ENCODE results near the gene NAALADL2. TPM values are rescaled to one million over a fixed set of nuclear protein-coding genes. Genes with fewer than 3 reads are reported as not detected.

NAALADL2 gene
- total and polyA plus RNA-seq, 2 of the 8 experiments (the other 6 are each of a cell fraction or from before 2014, with no cell fraction given), result 0.12 to 0.22 TPM

DNA sequence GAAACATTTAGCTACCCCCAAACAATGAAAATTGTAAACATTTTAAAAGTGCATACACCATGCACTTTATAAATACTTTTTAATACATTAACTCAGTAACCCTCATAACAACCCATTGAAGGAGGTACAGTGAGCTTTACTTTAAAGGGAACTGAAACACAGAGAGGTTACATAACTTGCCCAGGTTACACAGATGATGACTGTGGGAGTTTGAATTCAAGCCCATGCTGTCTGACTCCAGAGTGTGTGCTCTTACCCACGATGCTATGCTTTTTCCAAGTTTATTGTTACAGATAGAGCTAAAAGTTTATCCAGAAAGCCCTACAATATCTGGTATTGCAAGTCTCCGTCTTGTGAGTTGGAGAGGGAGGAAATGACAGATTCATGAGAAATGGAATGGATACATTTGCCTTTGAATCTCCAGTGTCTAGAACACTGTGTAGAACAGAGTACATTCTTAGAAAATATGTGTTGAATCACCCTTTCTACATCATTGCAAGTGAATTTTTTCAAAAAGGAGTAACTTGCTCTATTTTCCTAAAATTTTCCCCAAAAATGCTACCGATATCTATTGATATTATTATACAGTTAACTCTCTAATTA, 428.3 kb downstream of the NAALADL2 start (continued):
- TF ChIP-seq, protein P1, sequence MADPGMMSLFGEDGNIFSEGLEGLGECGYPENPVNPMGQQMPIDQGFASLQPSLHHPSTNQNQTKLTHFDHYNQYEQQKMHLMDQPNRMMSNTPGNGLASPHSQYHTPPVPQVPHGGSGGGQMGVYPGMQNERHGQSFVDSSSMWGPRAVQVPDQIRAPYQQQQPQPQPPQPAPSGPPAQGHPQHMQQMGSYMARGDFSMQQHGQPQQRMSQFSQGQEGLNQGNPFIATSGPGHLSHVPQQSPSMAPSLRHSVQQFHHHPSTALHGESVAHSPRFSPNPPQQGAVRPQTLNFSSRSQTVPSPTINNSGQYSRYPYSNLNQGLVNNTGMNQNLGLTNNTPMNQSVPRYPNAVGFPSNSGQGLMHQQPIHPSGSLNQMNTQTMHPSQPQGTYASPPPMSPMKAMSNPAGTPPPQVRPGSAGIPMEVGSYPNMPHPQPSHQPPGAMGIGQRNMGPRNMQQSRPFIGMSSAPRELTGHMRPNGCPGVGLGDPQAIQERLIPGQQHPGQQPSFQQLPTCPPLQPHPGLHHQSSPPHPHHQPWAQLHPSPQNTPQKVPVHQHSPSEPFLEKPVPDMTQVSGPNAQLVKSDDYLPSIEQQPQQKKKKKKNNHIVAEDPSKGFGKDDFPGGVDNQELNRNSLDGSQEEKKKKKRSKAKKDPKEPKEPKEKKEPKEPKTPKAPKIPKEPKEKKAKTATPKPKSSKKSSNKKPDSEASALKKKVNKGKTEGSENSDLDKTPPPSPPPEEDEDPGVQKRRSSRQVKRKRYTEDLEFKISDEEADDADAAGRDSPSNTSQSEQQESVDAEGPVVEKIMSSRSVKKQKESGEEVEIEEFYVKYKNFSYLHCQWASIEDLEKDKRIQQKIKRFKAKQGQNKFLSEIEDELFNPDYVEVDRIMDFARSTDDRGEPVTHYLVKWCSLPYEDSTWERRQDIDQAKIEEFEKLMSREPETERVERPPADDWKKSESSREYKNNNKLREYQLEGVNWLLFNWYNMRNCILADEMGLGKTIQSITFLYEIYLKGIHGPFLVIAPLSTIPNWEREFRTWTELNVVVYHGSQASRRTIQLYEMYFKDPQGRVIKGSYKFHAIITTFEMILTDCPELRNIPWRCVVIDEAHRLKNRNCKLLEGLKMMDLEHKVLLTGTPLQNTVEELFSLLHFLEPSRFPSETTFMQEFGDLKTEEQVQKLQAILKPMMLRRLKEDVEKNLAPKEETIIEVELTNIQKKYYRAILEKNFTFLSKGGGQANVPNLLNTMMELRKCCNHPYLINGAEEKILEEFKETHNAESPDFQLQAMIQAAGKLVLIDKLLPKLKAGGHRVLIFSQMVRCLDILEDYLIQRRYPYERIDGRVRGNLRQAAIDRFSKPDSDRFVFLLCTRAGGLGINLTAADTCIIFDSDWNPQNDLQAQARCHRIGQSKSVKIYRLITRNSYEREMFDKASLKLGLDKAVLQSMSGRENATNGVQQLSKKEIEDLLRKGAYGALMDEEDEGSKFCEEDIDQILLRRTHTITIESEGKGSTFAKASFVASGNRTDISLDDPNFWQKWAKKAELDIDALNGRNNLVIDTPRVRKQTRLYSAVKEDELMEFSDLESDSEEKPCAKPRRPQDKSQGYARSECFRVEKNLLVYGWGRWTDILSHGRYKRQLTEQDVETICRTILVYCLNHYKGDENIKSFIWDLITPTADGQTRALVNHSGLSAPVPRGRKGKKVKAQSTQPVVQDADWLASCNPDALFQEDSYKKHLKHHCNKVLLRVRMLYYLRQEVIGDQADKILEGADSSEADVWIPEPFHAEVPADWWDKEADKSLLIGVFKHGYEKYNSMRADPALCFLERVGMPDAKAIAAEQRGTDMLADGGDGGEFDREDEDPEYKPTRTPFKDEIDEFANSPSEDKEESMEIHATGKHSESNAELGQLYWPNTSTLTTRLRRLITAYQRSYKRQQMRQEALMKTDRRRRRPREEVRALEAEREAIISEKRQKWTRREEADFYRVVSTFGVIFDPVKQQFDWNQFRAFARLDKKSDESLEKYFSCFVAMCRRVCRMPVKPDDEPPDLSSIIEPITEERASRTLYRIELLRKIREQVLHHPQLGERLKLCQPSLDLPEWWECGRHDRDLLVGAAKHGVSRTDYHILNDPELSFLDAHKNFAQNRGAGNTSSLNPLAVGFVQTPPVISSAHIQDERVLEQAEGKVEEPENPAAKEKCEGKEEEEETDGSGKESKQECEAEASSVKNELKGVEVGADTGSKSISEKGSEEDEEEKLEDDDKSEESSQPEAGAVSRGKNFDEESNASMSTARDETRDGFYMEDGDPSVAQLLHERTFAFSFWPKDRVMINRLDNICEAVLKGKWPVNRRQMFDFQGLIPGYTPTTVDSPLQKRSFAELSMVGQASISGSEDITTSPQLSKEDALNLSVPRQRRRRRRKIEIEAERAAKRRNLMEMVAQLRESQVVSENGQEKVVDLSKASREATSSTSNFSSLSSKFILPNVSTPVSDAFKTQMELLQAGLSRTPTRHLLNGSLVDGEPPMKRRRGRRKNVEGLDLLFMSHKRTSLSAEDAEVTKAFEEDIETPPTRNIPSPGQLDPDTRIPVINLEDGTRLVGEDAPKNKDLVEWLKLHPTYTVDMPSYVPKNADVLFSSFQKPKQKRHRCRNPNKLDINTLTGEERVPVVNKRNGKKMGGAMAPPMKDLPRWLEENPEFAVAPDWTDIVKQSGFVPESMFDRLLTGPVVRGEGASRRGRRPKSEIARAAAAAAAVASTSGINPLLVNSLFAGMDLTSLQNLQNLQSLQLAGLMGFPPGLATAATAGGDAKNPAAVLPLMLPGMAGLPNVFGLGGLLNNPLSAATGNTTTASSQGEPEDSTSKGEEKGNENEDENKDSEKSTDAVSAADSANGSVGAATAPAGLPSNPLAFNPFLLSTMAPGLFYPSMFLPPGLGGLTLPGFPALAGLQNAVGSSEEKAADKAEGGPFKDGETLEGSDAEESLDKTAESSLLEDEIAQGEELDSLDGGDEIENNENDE (IDR thresholded peaks at IDR 0.05; ENCODE audit: insufficient replicate concordance, low read length), result no peak
- TF ChIP-seq POU5F1 (IDR thresholded peaks at IDR 0.05; ENCODE audit: low read depth, low read length), result no peak
- no peak for TF ChIP-seq SP4 (IDR thresholded peaks at IDR 0.05; ENCODE audit: low read length)
- TF ChIP-seq FOSL1 (IDR thresholded peaks at IDR 0.05; ENCODE audit: insufficient read depth, low read depth, low read length), result no peak
- no peak for TF ChIP-seq RAD21 (IDR thresholded peaks at IDR 0.05 in 1 of 2, conservative IDR thresholded peaks at IDR 0.05 in 1 of 2; ENCODE audit: low read depth in 2 of 2, low read length in 2 of 2)
- TF ChIP-seq SIRT6 (IDR thresholded peaks at IDR 0.05; ENCODE audit: low read length), result no peak
- TF ChIP-seq, protein P2, sequence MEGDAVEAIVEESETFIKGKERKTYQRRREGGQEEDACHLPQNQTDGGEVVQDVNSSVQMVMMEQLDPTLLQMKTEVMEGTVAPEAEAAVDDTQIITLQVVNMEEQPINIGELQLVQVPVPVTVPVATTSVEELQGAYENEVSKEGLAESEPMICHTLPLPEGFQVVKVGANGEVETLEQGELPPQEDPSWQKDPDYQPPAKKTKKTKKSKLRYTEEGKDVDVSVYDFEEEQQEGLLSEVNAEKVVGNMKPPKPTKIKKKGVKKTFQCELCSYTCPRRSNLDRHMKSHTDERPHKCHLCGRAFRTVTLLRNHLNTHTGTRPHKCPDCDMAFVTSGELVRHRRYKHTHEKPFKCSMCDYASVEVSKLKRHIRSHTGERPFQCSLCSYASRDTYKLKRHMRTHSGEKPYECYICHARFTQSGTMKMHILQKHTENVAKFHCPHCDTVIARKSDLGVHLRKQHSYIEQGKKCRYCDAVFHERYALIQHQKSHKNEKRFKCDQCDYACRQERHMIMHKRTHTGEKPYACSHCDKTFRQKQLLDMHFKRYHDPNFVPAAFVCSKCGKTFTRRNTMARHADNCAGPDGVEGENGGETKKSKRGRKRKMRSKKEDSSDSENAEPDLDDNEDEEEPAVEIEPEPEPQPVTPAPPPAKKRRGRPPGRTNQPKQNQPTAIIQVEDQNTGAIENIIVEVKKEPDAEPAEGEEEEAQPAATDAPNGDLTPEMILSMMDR (IDR thresholded peaks at IDR 0.05; ENCODE audit: control extremely low read depth in 1 of 3, insufficient read depth in 1 of 3, low read depth in 1 of 3, low read length in 3 of 3), result no peak
